Measurements from ENCODE around the gene PIK3C2G.
A peak's percentile ranks its signal among the peaks of the same experiment; 100 is the strongest.

Gene PIK3C2G

GRCh38 chr12:18427520-18427919 is 166.2 kb downstream of the PIK3C2G start:
- DNase-seq, result no peak

GRCh38 chr12:18428416-18428815 is 167.1 kb downstream of the PIK3C2G start:
- DNase-seq, result no peak

- no peak for DNase-seq
These were observed 168.0 kb downstream of the PIK3C2G start for GRCh38 chr12:18429366-18429765.

GRCh38 chr12:18430425-18431048 is 169.2 kb downstream of the PIK3C2G start:
- peak; percentile 12 to 14 for DNase-seq

- no peak for DNase-seq
These were observed 170.5 kb downstream of the PIK3C2G start for GRCh38 chr12:18431771-18432170.

- DNase-seq, result no peak
These were observed 170.9 kb downstream of the PIK3C2G start for GRCh38 chr12:18432206-18432605.

GRCh38 chr12:18436170-18436569 is 174.9 kb downstream of the PIK3C2G start:
- DNase-seq, result no peak

GRCh38 chr12:18439541-18439940 is 178.2 kb downstream of the PIK3C2G start:
- DNase-seq, result no peak

GRCh38 chr12:18443768-18444437 is 182.6 kb downstream of the PIK3C2G start:
- DNase-seq, result no peak

GRCh38 chr12:18446061-18446644 is 184.8 kb downstream of the PIK3C2G start:
- DNase-seq, result no peak

GRCh38 chr12:18454330-18454729 is 193.0 kb downstream of the PIK3C2G start:
- no peak for DNase-seq

GRCh38 chr12:18456344-18456743 is 195.0 kb downstream of the PIK3C2G start:
- DNase-seq, result no peak

GRCh38 chr12:18457362-18457761 is 196.0 kb downstream of the PIK3C2G start:
- no peak for DNase-seq

- DNase-seq, result no peak
These were observed 200.4 kb downstream of the PIK3C2G start for GRCh38 chr12:18461758-18462157.

GRCh38 chr12:18462442-18462841 is 201.1 kb downstream of the PIK3C2G start:
- no peak for DNase-seq

- DNase-seq, result no peak
These were observed 206.4 kb downstream of the PIK3C2G start for GRCh38 chr12:18467620-18468245.

- DNase-seq, result no peak
These were observed 207.1 kb downstream of the PIK3C2G start for GRCh38 chr12:18468246-18469075.

GRCh38 chr12:18470251-18470650 is 208.9 kb downstream of the PIK3C2G start:
- no peak for DNase-seq

- DNase-seq, result no peak
These were observed 211.0 kb downstream of the PIK3C2G start for GRCh38 chr12:18472304-18472703.

GRCh38 chr12:18472806-18473205 is 211.5 kb downstream of the PIK3C2G start:
- DNase-seq, result no peak

- no peak for DNase-seq
These were observed 215.5 kb downstream of the PIK3C2G start for GRCh38 chr12:18476861-18477260.

GRCh38 chr12:18479256-18479655 is 217.9 kb downstream of the PIK3C2G start:
- no peak for DNase-seq

- no peak for DNase-seq
These were observed 221.3 kb downstream of the PIK3C2G start for GRCh38 chr12:18482601-18483120.

Measured in activated T-cell treated with anti-CD3 and anti-CD28 coated beads, Interleukin-2, amount 50 U/mL, for 48 hours (primary cell).